ENCODE results near the gene ZNF593.

ZNF593 gene

DNA sequence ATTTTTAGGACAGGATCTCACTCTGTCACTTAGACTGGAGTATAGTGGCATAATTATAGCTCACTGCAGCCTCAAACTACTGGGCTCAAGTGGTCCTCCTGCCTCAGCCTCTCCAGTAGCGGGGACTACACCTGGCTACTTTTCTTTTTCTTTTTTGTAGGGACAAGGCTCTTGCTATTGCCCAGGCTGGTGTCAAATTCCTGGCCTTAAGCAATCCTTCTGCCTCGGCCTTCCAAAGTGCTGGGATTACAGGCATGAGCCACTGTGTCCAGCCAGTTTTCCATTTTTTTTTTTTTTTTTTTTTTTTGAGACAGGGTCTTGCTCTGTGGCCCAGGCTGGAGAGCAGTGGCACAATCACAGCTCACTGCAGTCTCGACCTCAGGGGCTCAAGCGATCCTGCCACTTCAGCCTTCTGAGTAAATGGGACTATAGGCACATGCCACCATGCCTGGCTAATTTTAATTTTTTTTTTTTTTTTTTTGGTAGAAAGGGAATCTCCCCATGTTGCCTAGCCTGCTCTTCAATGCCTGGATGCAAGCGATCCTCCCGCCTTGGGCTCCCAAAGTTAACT is 43.7 kb downstream of the ZNF593 start:
- no peak for DNase-seq

DNA sequence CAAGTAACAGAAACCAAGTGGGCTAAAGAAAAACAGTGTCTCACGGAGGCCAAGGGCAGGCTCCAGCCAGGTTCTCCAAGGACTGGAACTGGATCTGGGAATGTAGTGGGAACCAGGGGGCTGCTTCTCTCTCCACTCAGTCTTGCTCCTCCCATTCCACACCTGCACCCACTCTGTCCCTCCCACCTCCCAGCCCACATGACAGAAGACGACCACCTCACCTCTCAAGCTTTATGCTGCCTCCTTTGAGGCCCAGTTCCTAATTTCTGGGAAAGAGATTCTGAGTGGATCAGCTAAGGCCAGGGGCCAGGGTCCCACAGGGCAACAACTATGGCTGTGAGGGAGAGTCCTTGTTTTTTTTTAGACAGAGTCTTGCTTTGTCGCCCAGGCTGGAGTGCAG is 45.5 kb downstream of the ZNF593 start:
- no peak for DNase-seq

DNA sequence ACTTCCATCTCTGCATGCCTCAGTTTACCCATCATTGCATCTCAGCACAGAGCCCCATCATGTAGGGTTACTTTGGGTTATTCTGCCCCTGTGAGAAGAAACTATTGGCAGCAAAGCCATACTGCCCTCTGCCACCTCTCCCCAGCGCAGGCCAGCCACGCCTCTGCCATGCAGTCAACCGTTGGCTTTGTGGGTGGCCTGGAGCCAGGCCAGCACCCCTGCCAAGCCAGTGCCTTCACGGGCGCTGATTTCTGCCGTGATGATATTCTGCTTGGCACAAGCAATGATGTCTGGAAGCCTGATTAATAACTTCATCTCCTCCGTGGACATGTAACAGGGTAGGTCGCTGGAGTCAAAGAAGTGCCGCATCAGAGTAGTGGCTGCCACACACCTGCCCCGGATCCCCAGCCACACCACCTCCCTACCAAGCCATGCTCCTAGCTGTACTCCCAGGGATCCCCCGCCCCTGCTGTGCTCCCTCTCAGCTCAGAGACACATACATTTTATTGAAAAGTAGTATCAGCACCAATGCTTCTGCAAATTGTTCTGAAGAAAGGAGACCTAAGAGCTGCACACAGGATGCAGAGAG is 49.3 kb downstream of the ZNF593 start:
- DNase-seq, result no peak
